ENCODE measurements around the gene PCDHB9.
"Not testable (repeated sequence)": the region's sequence is repeated elsewhere in the genome, so short reads cannot be mapped to it uniquely, and the experiment has no call there.

The PCDHB9 gene

DNA sequence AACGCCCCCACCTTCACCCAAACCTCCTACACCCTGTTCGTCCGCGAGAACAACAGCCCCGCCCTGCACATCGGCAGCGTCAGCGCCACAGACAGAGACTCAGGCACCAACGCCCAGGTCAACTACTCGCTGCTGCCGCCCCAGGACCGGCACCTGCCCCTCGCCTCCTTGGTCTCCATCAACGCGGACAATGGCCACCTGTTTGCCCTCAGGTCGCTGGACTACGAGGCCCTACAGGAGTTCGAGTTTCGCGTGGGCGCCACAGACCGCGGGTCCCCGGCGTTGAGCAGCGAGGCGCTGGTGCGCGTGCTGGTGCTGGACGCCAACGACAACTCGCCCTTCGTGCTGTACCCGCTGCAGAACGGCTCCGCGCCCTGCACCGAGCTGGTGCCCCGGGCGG is 37.9 kb downstream of the PCDHB9 start:
- DNase-seq (ENCODE audit: low read depth, low spot score); H3K4me3 ChIP-seq (ENCODE audit: low read length): not testable (repeated sequence)

DNA sequence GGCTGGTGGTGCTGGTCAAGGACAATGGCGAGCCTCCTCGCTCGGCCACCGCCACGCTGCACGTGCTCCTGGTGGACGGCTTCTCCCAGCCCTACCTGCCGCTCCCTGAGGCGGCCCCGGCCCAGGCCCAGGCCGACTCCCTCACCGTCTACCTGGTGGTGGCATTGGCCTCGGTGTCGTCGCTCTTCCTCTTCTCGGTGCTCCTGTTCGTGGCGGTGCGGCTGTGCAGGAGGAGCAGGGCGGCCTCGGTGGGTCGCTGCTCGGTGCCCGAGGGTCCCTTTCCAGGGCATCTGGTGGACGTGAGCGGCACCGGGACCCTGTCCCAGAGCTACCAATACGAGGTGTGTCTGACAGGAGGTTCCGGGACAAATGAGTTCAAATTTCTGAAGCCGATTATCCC is 38.5 kb downstream of the PCDHB9 start:
- not testable (repeated sequence) for H3K4me3 ChIP-seq (ENCODE audit: low read length); DNase-seq (ENCODE audit: low read depth, low spot score)

DNA sequence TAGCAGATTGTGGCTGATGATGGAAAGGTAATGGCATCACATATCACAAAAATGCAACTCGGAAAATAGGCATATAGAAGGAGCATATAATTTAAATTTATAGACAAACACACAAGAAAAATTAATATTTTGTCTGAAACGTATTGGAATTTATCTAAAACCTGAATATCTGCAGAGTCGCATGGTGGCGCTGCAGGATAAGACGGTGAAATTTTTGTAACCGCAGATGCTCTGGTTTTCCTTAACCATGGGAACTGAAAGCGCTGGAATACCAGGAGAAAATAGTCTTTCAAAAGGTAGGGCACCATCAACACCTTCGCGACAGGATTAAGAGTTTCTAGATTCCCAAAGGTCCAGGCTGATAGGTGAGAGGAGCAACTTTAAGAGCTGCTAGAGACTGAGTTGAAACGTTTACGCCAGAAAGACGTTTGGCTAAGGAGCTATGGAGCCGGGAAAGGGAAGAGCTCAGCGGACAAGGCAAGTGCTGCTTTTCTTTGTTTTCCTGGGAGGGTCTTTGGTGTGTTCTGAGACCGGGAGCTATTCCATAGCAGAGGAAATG is 47.2 kb downstream of the PCDHB9 start:
- no peak overlapping the region for H3K4me3 ChIP-seq (ENCODE audit: low read length)
- no peak for DNase-seq (ENCODE audit: low read depth, low spot score)

DNA sequence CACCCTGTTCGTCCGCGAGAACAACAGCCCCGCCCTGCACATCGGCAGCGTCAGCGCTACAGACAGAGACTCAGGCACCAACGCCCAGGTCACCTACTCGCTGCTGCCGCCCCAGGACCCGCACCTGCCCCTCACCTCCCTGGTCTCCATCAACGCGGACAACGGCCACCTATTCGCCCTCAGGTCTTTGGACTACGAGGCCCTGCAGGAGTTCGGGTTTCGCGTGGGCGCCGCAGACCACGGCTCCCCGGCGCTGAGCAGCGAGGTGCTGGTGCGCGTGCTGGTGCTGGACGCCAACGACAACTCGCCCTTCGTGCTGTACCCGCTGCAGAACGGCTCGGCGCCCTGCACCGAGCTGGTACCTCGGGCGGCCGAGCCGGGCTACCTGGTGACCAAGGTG is 49.0 kb downstream of the PCDHB9 start:
- not testable (repeated sequence) for DNase-seq (ENCODE audit: low read depth, low spot score); H3K4me3 ChIP-seq (ENCODE audit: low read length)

GRCh38 chr5:141236516-141237313 is 49.8 kb downstream of the PCDHB9 start:
- no peak overlapping the region for H3K4me3 ChIP-seq (ENCODE audit: low read length)
- no peak for DNase-seq (ENCODE audit: low read depth, low spot score)
